GM21390 (cell line): ENCODE data around the gene GBP1.
"Not testable (repeated sequence)": the region's sequence is repeated elsewhere in the genome, so short reads cannot be mapped to it uniquely, and the experiment has no call there.

Experiments
- ATAC-seq: cut with Tn5 transposase; IDR thresholded peaks from one replicate; pipeline ENCODE4 v1.9.1; 2021; ENCODE audit not compliant: unreplicated experiment

Gene GBP1

GRCh38 chr1:89060091-89060490 is 4.9 kb downstream of the GBP1 start:
- no peak for ATAC-seq

- ATAC-seq = no peak
These were observed 13.1 kb downstream of the GBP1 start for GRCh38 chr1:89051955-89052312.

- no peak for ATAC-seq
These were observed 13.6 kb downstream of the GBP1 start for GRCh38 chr1:89051300-89051954.

DNA sequence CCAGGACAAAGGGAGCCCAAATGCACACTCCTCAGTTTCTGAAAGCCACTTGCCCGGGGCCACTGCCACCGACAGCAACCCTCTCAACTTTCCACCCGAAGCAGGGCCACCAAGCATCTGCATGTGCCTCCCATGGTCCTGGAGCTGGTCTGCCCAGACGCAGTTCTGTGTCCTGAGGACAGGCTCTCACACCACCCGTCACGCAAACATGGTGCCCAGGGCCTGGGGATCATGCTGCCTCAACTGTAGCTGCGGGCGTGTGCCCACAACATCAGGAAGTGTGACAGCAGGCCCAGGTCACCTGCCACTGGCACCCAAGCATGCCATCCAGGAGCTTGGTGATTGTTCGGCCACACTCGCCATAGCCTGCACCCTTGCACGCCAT is 14.4 kb downstream of the GBP1 start:
- ATAC-seq = no peak

GRCh38 chr1:89049901-89050648 is 14.9 kb downstream of the GBP1 start:
- ATAC-seq = not testable (repeated sequence)

- ATAC-seq = not testable (repeated sequence)
These were observed 15.8 kb downstream of the GBP1 start for GRCh38 chr1:89049187-89049586.

GRCh38 chr1:89047734-89048133 is 17.3 kb downstream of the GBP1 start:
- ATAC-seq = no peak

- ATAC-seq = not testable (repeated sequence)
These were observed 18.5 kb downstream of the GBP1 start for GRCh38 chr1:89046318-89047183.

GRCh38 chr1:89044970-89045721 is 19.9 kb downstream of the GBP1 start:
- no peak for ATAC-seq

DNA sequence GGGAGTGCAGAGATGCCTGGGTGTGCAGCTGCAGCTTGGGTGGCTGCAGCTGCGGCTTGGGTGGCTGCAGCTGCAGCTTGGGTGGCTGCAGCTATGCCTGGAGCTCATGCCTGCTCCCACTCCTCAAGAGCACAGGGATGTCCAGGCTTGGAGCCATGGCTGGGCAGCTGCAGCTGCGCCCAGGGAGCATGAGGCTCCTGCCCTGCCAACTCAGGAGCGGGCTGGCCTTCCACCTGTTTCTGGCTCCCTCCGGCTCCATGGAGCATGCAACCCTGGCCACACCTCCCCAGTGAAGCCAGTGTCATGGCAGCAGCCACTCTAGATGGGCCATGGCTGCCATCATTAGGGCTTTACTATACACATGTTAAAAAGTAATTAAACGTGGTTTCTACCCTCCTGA is 21.1 kb downstream of the GBP1 start:
- no peak for ATAC-seq

GRCh38 chr1:89042491-89042890 is 22.5 kb downstream of the GBP1 start:
- ATAC-seq = no peak

GRCh38 chr1:89041721-89042120 is 23.3 kb downstream of the GBP1 start:
- ATAC-seq = no peak

DNA sequence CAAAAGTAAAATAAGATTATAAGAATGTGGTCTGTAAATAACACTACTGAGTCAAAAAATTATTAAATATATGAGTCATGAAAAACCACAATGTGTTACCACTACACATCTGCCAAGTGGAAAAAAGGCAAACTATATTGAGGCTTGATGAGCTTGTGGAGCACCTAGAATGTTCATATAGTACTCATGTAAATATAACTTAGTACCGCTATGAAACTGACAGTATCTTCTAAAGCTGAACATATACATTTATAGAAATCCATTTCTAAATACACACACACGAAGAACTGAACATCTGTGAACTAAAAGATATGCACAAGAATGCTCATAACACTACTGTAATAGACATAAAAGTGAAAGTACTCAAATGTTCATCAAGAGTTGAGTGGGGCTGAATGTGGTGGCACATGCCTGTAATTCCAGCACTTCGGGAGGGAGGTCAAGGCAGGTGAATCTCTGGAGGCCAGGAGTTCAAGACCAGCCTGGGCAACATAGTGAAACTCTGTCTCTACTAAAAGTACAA is 23.8 kb downstream of the GBP1 start:
- peak; percentile 94 for ATAC-seq

- ATAC-seq = no peak
These were observed 24.7 kb downstream of the GBP1 start for GRCh38 chr1:89040315-89040626.

GRCh38 chr1:89037186-89037585 is 27.8 kb downstream of the GBP1 start:
- ATAC-seq = no peak

GRCh38 chr1:89035080-89035479 is 29.9 kb downstream of the GBP1 start:
- ATAC-seq = no peak

GRCh38 chr1:89034004-89034403 is 31.0 kb downstream of the GBP1 start:
- ATAC-seq = not testable (repeated sequence)

GRCh38 chr1:89029051-89029450 is 36.0 kb downstream of the GBP1 start:
- not testable (repeated sequence) for ATAC-seq

DNA sequence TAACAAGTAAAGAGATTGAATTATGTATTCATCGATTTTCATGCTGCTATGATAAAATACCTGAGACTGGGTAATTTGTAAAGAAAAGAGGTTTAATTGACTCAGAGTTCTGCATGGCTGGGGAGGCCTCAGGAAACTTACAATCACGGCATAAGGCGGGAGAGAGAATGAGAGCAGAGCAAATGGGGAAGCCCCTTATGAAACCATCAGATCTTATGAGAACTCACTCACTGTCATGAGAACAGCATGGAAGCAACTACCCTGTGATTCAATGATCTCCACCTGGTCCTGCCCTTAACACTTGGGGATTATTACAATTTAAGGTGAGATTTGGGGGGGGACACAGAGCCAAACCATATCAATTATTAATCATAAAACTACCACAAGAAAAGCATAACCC is 39.1 kb downstream of the GBP1 start:
- no peak for ATAC-seq

DNA sequence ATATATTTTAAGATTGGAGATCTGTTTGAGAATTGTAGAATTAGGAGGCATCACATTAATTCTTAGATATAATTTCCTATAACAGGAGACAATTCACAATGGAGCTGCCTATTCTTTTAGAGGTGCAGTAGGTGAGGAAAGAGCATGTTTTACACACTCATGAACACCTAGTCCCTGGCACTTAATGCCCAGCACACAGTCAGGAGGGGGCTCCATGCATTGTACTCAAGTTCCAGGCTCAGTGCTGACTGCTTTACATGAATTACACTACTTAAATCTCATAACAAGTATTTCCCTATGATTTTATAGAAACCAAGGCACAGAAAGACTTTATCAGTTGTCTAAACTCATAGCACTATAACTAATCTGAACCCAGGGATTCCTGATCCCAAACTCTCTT is 42.0 kb downstream of the GBP1 start:
- peak; percentile 6 for ATAC-seq
